HepG2 (cell line): ENCODE measurements around the gene TMEM131. TPM values are rescaled to one million over a fixed set of nuclear protein-coding genes. Genes with fewer than 3 reads are reported as not detected.

Source experiments
- ATAC-seq: fragments of 200-7000 bp; cut with Tn5 transposase; 3 replicates; pipeline ENCODE4 v1.9.1; 2020; ENCODE audit warnings: mild to moderate bottlenecking, moderate library complexity
- BruUV-seq: library from RNA; stranded (reverse); fragments of 400-500 nt; replicated peaks from 2 replicates; lab custom pipeline; 2021; lab: Mats Ljungman, UMichigan
- CTCF ChIA-PET: fragments of 300-600 bp; formaldehyde crosslinking; extraction: SDS; loops from one replicate; lab custom pipeline; 2021; ENCODE audit warnings: low total read pairs, inconsistent platforms, low intra/inter-chr PET ratio; lab: Yijun Ruan, JAX
- POLR2A ChIA-PET: fragments of 350-600 bp; sonication (Branson Sonifier 250); formaldehyde crosslinking; loops from one replicate; lab custom pipeline; 2020; ENCODE audit warnings: antibody characterized with exemption, inconsistent platforms; lab: Yijun Ruan, JAX
- DNase-seq: peaks from one replicate; pipeline ENCODE4 v3.0.0-alpha.2; 2015; ENCODE audit warnings: low spot score
- FAIRE-seq: peaks from 3 replicates; lab custom pipeline; 2011; peaks lifted over from hg19 to GRCh38; lab: Jason Lieb, UNC
- H2AFZ ChIP-seq: one replicate; pipeline ENCODE4 v1.6.1; 2011; ENCODE audit warnings: low read length, inconsistent platforms
- H3K27ac ChIP-seq: fragments of 300-600 bp; 3 replicates; pipeline ENCODE4 v1.8.0; 2011; ENCODE audit warnings: mixed run types, mild to moderate bottlenecking, mixed read lengths, low read length, inconsistent platforms; ENCODE audit not compliant: insufficient read depth; ENCODE audit errors: extremely low read length
- H3K27me3 ChIP-seq, 2 experiments: fragments of 200-600 bp in 1 of 2; 2 replicates in 1 of 2; 3 replicates in 1 of 2; pipeline versions ENCODE4 v1.6.0 to v1.8.0; 2011; ENCODE audit warnings: low read length in 2 of 2, mild to moderate bottlenecking in 2 of 2, moderate library complexity in 2 of 2, inconsistent platforms in 1 of 2; ENCODE audit not compliant: insufficient read depth in 2 of 2, control insufficient read depth in 1 of 2
- H3K36me3 ChIP-seq, 2 experiments: fragments of 200-600 bp in 1 of 2; replicated peaks in 1 of 2; 2 replicates in 1 of 2; 3 replicates in 1 of 2; pipeline versions ENCODE4 v1.5.1 to v1.8.0; 2011; ENCODE audit warnings: low read length in 2 of 2, inconsistent platforms in 1 of 2; ENCODE audit not compliant: insufficient read depth in 2 of 2, control insufficient read depth in 1 of 2
- H3K4me1 ChIP-seq: 2 replicates; pipeline ENCODE4 v1.5.1; 2012; ENCODE audit warnings: low read length, inconsistent platforms; ENCODE audit not compliant: insufficient read depth
- H3K4me2 ChIP-seq: 2 replicates; pipeline ENCODE4 v1.6.0; 2011; ENCODE audit warnings: low read depth, low read length, inconsistent platforms
- H3K4me3 ChIP-seq, 3 experiments: fragments of 200-600 bp in 1 of 3; sonication (generic), shearing (Covaris generic) in 1 of 3; replicated peaks in 1 of 3; 2 replicates each; pipeline ENCODE4 v1.5.1; 2011 to 2016; ENCODE audit warnings: low read length in 3 of 3, inconsistent platforms in 2 of 3, low read depth in 2 of 3, mild to moderate bottlenecking in 2 of 3, control low read depth in 1 of 3, mixed read lengths in 1 of 3; ENCODE audit not compliant: insufficient read depth in 1 of 3
- H3K79me2 ChIP-seq: one replicate; pipeline ENCODE4 v1.6.1; 2011; ENCODE audit warnings: low read length, inconsistent platforms; ENCODE audit not compliant: insufficient read depth
- H3K9ac ChIP-seq: 2 replicates; pipeline ENCODE4 v1.6.0; 2011; ENCODE audit warnings: mild to moderate bottlenecking, low read depth, low read length, inconsistent platforms; ENCODE audit not compliant: insufficient read depth
- H3K9me3 ChIP-seq: 2 replicates; pipeline ENCODE4 v1.5.1; 2012; ENCODE audit warnings: mild to moderate bottlenecking, low read length
- H4K20me1 ChIP-seq: 2 replicates; pipeline ENCODE4 v1.6.0; 2011; ENCODE audit warnings: inconsistent platforms, mild to moderate bottlenecking, low read length, moderate library complexity; ENCODE audit not compliant: insufficient read depth
- AGO2 ChIP-seq: fragments of 200-400 bp; formaldehyde crosslinking; optimal IDR thresholded peaks from 2 replicates; pipeline ENCODE3; 2017; ENCODE audit warnings: mild to moderate bottlenecking, low read depth, low read length, moderate library complexity
- ARID2 ChIP-seq: sonication (generic); formaldehyde crosslinking; IDR thresholded peaks from 2 replicates; pipeline ENCODE4 v1.8.1; 2022; ENCODE audit warnings: mild to moderate bottlenecking, missing genetic modification reagents, borderline replicate concordance
- ETV6 ChIP-seq: sonication (generic); formaldehyde crosslinking; conservative IDR thresholded peaks from 2 replicates; pipeline ENCODE4 v1.4.0; 2020; ENCODE audit warnings: missing genetic modification reagents
- GLMP ChIP-seq: sonication (generic); formaldehyde crosslinking; IDR thresholded peaks from 2 replicates; pipeline ENCODE4 v1.9.0; 2021; ENCODE audit warnings: missing genetic modification reagents, mild to moderate bottlenecking, borderline replicate concordance
- KDM6A ChIP-seq: IDR thresholded peaks from 2 replicates; pipeline ENCODE4 v1.6.1; 2016; ENCODE audit warnings: low read depth
- KLF9 ChIP-seq: IDR thresholded peaks from 2 replicates; pipeline ENCODE4 v1.6.1; 2016; ENCODE audit warnings: low read depth
- MXD3 ChIP-seq: IDR thresholded peaks from 2 replicates; pipeline ENCODE4 v1.6.1; 2016; ENCODE audit warnings: mild to moderate bottlenecking, missing biosample characterization, missing genetic modification reagents
- SMC3 ChIP-seq: IDR thresholded peaks from 2 replicates; pipeline ENCODE4 v1.6.1; 2011; ENCODE audit warnings: low read length, improper control_type of control experiment
- ZFP41 ChIP-seq: sonication (generic); formaldehyde crosslinking; IDR thresholded peaks from 2 replicates; pipeline ENCODE4 v1.4.0; 2020; ENCODE audit warnings: mild to moderate bottlenecking, missing genetic modification reagents, borderline replicate concordance
- ZNF263 ChIP-seq: sonication (generic); formaldehyde crosslinking; IDR thresholded peaks from 2 replicates; pipeline ENCODE4 v1.4.0; 2020; ENCODE audit warnings: missing genetic modification reagents
- ZNF530 ChIP-seq: sonication (generic); formaldehyde crosslinking; IDR thresholded peaks from 2 replicates; pipeline ENCODE4 v1.5.0; 2020; ENCODE audit warnings: low read depth, mild to moderate bottlenecking, missing genetic modification reagents
- ZNF737 ChIP-seq: sonication (generic); formaldehyde crosslinking; IDR thresholded peaks from 2 replicates; pipeline ENCODE4 v1.5.0; 2020; ENCODE audit warnings: missing genetic modification reagents, mild to moderate bottlenecking, borderline replicate concordance
- ZNF792 ChIP-seq: IDR thresholded peaks from 2 replicates; pipeline ENCODE4 v1.6.1; 2016
- ZNF841 ChIP-seq: sonication (generic); formaldehyde crosslinking; IDR thresholded peaks from 2 replicates; pipeline ENCODE4 v1.8.1; 2023; ENCODE audit warnings: missing genetic modification reagents, borderline replicate concordance
- WGBS: methylation state at CpG from one replicate; pipeline ENCODE4 v1.1.6; 2017; ENCODE audit warnings: low lambda C conversion rate; 5-methylcytosine and 5-hydroxymethylcytosine counted together
- in situ Hi-C: cut with HindIII; loops from 2 replicates; pipeline ENCODE4 v1.10.0; 2017; ENCODE audit warnings: low pct_unique_long_range_greater_than_20kb; ENCODE audit not compliant: extremely low pct_ligation_motif_present
- intact Hi-C: fragments of 100-400 bp; cut with micrococcal nuclease; formaldehyde crosslinking; loops from one replicate; pipeline ENCODE4 v1.10.0; 2022; ENCODE audit not compliant: unreplicated experiment
- polyA plus RNA-seq, 8 experiments: library from polyadenylated mRNA; depleted of rRNA in 3 of 8; stranded (reverse) in 7 of 8; unstranded in 1 of 8; fragments of >200 nt; fragmentation: Illumina TruSeq in 4 of 8; extraction: Trizol in 4 of 8; gene quantifications; 2 replicates each; pipeline versions ENCODE4 v1.2.1 to v1.2.3, GENCODE V29; 2011 to 2016; ENCODE audit warnings: low read depth in 4 of 8, missing spikeins in 1 of 8, mixed read lengths in 1 of 8; ENCODE audit not compliant: insufficient read depth in 1 of 8
- total RNA-seq, 5 experiments: library from RNA; depleted of rRNA; stranded (reverse); fragments of >200 nt; fragmentation: Illumina TruSeq; extraction: Trizol; gene quantifications; 2 replicates each; pipeline ENCODE4 v1.2.3, GENCODE V29; 2016; ENCODE audit warnings: low read depth in 1 of 5
- TF ChIP-seq, protein P1 (sequence below): sonication (generic); formaldehyde crosslinking; IDR thresholded peaks from 2 replicates; pipeline ENCODE4 v1.8.0; 2022; ENCODE audit warnings: missing genetic modification reagents, mild to moderate bottlenecking, borderline replicate concordance

TMEM131 gene
- total and polyA plus RNA-seq, 2 of the 13 experiments (the other 11 are each of a cell fraction or from before 2014, with no cell fraction given) = 17.9 to 19.5 TPM

DNA sequence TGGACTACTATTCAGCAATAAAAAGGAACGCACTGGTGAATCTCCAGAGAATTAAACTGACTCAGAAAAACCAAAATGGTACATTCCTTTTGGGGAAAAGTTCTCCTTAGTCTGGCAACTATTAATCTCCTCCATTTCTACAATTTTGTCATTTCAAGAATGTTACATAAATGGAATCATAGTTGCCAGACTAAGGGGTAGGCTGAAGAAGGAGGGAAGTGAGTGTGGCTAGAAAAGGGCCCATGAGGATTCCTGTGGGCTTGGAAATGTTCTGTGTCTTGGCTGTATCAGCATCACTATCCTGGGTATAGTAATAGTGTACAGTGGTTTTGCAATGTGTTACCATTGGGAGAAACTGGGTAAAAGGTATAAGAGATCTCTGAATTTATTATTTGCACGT is 209.9 kb downstream of the TMEM131 start:
- TF ChIP-seq ZNF530 (CRISPR knock-in tag) (no peak), ZNF792 (no peak), ZNF737 (CRISPR knock-in tag) (no peak), SMC3 (no peak), ETV6 (CRISPR knock-in tag) (no peak), ARID2 (CRISPR knock-in tag) (no peak), MXD3 (CRISPR knock-in tag) (no peak), KDM6A (CRISPR knock-in tag) (no peak), KLF9 (CRISPR knock-in tag) (no peak), AGO2 (no peak), ZNF263 (CRISPR knock-in tag) (no peak), ZNF841 (CRISPR knock-in tag) (no peak), ZFP41 (CRISPR knock-in tag) (no peak), GLMP (CRISPR knock-in tag) (no peak)
- TF ChIP-seq, protein P1, sequence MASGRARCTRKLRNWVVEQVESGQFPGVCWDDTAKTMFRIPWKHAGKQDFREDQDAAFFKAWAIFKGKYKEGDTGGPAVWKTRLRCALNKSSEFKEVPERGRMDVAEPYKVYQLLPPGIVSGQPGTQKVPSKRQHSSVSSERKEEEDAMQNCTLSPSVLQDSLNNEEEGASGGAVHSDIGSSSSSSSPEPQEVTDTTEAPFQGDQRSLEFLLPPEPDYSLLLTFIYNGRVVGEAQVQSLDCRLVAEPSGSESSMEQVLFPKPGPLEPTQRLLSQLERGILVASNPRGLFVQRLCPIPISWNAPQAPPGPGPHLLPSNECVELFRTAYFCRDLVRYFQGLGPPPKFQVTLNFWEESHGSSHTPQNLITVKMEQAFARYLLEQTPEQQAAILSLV (CRISPR knock-in tag) = no peak
- H3K9ac ChIP-seq = no peak overlapping the region
- intact Hi-C loops (no loop called here), in situ Hi-C loops (no loop called here)
- WGBS = 88% methylated on average over 2 of the region's 2 CpGs
- H3K27me3 ChIP-seq = no peaks in the 10 kb centered on the region
- ATAC-seq (no peak), DNase-seq (no peak), FAIRE-seq (no peak)
- H4K20me1 ChIP-seq = no peaks in the 10 kb centered on the region
- no peak overlapping the region for H2AFZ ChIP-seq
- ChIA-PET POLR2A (no interaction called here), CTCF (no interaction called here)
- H3K9me3 ChIP-seq = no peaks in the 10 kb centered on the region
- H3K36me3 ChIP-seq = peaks cover 4 to 14% of the 10 kb centered on the region in 2 experiments; a peak in 4 of 5 replicates
- H3K4me2 ChIP-seq = no peak overlapping the region
- no TSS peak for BruUV-seq
- no peaks in the 10 kb centered on the region for H3K4me1 ChIP-seq
- H3K27ac ChIP-seq = no peak overlapping the region
- no peaks in the 10 kb centered on the region for H3K79me2 ChIP-seq
- H3K4me3 ChIP-seq = no peak overlapping the region
